HFF-Myc (cell line): ENCODE data around the gene PTPRN2.

Experiments
- DNase-seq: peaks from one replicate; pipeline ENCODE4 v3.0.0-alpha.2; 2011; ENCODE audit warnings: low read depth; ENCODE audit errors: extremely low read depth
- H3K4me3 ChIP-seq: replicated peaks from 2 replicates; pipeline ENCODE4 v1.5.1; 2011; ENCODE audit warnings: low read depth, mild to moderate bottlenecking, control low read depth, low read length
- CTCF ChIP-seq: IDR thresholded peaks from 2 replicates; pipeline ENCODE4 v1.5.1; 2012; ENCODE audit warnings: mild to moderate bottlenecking, low read depth, low read length, control low read depth; ENCODE audit errors: missing control alignments

PTPRN2 gene

DNA sequence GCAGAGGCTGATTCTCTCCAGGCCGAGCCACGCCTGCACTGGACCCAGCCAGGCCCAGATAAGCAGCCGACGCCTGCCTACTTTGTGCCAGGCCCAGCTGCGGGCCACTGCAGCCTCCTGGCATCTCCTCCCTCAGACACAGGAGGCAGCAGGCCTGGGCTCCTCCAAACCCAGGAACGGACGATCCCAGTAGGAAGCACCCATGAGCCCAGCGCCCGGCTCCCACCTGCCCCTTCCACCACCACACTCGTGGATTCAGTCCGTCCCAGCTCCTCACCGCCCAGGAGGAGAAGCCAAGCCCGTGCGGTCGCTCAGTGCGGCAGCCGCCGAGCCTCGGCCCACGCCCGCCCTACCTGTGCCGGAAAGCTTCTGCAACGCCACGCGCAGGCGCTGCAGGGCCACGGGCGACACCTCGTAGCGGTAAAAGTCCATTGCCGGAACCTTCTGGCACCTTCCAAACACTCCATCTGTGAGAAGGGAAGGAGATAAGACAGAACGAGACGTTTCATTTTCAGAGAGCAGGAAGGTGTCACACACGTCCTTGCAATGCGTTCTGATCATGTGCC lies 271.1 kb downstream of the PTPRN2 start:
- TF ChIP-seq CTCF, result no peak
- H3K4me3 ChIP-seq, result no peak overlapping the region
- no peak for DNase-seq

DNA sequence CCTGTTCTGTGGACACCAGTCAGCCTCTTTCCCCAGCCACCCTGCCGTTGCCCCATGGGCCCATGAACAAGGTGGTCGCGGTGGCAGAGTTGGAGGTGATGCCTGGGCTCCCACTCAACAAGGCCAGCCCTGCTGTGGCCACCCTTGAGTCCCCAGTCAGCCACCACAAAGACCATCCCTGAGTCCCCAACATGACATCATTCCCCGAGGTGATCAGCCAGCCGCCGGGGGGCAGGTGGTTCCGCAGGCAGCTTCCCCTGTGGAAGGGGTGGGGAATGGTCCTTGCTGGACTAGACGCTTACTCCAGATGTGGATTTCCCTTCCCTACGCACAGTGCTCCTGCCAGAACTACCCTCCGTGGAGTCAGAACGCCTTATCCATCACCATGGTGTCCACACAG lies 271.7 kb downstream of the PTPRN2 start:
- TF ChIP-seq CTCF, result no peak
- no peak for DNase-seq

DNA sequence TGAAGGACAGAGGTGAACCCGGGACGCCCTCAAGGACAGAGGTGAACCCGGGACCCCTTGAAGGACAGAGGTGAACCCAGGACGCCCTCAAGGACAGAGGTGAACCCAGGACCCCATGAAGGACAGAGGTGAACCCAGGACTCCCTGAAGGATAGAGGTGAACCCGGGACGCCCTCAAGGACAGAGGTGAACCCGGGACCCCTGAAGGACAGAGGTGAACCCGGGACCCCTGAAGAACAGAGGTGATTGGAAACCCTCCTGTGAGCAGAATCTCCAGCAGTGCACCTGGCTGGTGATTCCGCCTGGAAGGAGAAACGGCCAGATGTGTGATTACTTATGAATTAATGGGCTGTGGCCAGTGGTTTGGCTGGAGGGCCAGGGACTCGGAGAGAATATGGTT lies 272.3 kb downstream of the PTPRN2 start:
- DNase-seq, result no peak
- no peak for TF ChIP-seq CTCF
- H3K4me3 ChIP-seq, result no peak overlapping the region

More for the DNA sequence above, 271.7 kb downstream of the PTPRN2 start:
- no peak overlapping the region for H3K4me3 ChIP-seq

DNA sequence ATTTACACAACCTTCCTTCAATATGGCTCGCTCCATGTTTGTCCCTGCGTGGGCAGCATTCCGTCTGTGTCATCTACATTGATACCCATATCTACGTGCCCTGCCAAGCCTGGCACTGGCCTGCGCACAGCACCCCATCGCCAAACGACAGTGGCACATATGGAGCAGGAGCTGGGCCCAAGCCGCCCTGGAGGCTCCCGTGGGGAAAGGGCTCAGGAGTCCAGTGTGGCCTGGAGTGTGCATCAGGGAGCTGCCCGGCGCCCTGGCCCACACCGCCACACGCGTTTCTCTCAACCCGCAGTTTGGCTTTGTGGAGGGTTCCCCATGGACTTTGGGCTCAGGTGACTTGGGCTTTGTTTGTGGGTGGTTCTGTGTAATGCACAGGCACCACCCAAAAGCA lies 273.2 kb downstream of the PTPRN2 start:
- no peak overlapping the region for H3K4me3 ChIP-seq
- no peak for TF ChIP-seq CTCF
- no peak for DNase-seq

GRCh38 chr7:158313931-158314330 lies 273.7 kb downstream of the PTPRN2 start:
- TF ChIP-seq CTCF, result no peak
- no peak overlapping the region for H3K4me3 ChIP-seq
- no peak for DNase-seq

GRCh38 chr7:158312789-158313188 lies 274.8 kb downstream of the PTPRN2 start:
- no peak for DNase-seq
- TF ChIP-seq CTCF, result no peak
- no peak overlapping the region for H3K4me3 ChIP-seq

DNA sequence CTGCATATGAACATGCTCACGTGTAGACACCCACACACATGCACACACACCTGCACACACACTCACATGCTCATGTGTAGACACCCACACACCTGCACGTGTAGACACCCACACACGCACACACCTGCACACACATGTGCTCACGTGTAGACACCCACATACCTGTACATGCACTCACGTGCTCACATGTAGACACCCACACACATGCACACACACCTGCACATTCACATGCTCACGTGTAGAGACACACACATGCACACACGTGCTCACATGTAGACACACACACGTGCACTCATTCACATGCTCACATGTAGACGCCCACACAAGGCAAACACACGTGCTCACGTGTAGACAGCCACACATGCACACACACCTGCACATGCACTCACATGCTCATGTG lies 275.8 kb downstream of the PTPRN2 start:
- no peak overlapping the region for H3K4me3 ChIP-seq
- no peak for DNase-seq
- no peak for TF ChIP-seq CTCF
